Embryonic facial prominence (tissue), 1 donor: ENCODE measurements around the gene WWOX.
A peak's percentile ranks its signal among the peaks of the same experiment; 100 is the strongest.
"Not testable (repeated sequence)": the region's sequence is repeated elsewhere in the genome, so short reads cannot be mapped to it uniquely, and the experiment has no call there.

Source experiments
- DNase-seq: peaks from one replicate; pipeline ENCODE4 v3.0.0-alpha.2; 2016; ENCODE audit errors: extremely low spot score

Gene WWOX

DNA sequence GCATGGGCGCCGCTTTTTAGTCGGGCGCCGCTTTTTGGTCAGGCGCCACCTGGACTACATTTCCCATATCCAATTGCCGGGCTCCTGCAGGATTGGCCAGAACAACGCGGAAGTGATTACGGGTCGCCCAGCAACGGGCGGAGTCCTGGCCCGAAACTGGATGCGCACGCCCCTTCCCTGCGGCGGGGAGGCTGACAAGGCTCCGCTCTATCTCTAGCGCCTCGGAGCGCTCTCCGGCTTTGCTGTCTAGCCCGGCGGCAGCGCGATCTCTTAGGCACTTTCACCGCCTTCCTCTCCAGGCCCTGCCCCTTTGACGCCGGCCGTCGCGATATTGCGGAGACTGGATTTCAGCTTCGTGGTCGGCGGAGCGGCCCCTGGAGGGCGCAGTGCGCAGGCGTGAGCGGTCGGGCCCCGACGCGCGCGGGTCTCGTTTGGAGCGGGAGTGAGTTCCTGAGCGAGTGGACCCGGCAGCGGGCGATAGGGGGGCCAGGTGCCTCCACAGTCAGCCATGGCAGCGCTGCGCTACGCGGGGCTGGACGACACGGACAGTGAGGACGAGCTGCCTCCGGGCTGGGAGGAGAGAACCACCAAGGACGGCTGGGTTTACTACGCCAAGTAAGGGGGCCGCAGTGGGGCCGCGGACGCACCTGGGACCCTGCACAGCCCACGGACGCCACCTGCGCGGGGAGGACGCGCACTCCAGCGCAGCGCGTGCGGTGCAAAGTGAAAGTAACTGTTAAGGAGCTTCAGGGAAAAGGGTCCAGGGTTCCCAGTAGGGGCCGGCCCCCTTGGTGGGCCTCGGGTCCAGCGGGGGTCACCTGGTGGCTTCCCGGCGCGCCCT is at the start of gene WWOX:
TSS of gene WWOX (plus strand) at position 384 of the 841 bp plus-strand sequence.
- peak; percentile 96 for DNase-seq

DNA sequence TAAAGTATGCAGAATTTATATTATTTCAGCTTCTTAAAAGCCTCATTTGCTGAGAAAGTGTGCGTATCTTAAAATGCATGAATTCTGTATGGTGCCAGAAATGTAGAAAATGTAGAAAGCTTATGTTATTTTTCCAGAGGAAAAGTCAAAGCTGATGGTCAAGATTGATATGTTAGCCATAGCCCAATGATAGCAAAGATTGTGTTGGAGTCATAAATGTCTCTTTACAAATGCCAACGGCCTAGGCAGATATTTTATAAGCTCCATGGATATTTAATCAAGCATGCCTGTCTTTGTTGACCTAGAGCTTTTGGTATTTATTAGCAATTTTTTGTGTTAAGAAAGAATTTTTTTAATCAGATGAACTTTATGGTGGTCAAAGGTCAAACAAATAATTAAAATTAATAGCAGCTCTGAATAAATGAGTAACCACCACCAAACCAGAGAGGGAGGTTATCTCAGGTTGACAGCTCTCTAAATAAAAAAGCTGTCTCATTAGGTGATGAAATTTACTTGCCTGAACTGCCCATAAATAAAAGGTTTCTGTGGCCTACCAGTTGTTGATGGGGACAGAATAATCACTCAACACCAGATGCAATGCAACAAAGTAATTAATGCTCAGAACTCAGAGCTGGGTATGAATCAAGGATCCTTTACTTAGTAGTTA is 48.6 kb upstream of the WWOX start:
- DNase-seq = no peak

GRCh38 chr16:78057803-78058564 is 41.5 kb upstream of the WWOX start:
- no peak for DNase-seq

GRCh38 chr16:78059806-78060205 is 39.6 kb upstream of the WWOX start:
- DNase-seq = not testable (repeated sequence)

GRCh38 chr16:78060295-78060694 is 39.2 kb upstream of the WWOX start:
- no peak for DNase-seq

GRCh38 chr16:78060809-78061208 is 38.6 kb upstream of the WWOX start:
- no peak for DNase-seq

DNA sequence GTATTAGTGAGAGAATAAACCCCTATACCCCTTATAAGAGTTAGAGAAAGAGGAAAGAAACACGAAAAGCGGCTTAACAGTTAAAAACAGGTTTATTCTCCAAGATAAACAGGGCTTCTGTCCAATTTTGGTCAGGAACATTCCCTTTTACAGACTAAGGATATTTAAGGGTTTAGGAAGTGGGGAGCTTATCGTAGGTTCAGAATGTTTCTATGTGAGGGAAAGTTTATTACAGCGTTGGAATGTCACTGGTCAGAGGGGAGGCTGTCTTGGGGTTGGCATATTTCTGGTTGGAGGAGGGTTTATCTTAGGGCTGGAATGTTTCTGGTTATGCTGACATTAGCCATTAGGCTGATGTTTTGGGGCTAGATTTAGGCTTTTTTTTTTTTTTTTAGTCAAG is 34.1 kb upstream of the WWOX start:
- DNase-seq = no peak

DNA sequence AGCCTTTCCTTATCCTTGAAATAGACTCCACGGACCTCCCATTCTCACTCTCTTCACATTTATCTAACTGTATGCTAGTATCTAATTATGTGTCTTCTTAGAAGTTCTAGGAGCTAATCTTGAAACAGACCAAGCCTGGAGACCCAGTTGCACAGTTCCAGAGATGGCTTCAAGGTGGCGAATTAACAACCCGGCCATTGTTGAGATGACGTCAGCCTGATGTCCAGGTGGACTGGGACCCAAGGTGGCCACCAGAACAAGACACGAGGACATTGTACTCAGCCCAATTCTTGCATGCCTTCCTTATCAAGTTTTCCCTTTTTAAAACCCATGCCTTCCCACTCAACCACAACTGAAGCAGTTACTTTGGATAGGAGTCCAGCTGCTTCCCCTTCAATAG is 29.5 kb upstream of the WWOX start:
- no peak for DNase-seq

DNA sequence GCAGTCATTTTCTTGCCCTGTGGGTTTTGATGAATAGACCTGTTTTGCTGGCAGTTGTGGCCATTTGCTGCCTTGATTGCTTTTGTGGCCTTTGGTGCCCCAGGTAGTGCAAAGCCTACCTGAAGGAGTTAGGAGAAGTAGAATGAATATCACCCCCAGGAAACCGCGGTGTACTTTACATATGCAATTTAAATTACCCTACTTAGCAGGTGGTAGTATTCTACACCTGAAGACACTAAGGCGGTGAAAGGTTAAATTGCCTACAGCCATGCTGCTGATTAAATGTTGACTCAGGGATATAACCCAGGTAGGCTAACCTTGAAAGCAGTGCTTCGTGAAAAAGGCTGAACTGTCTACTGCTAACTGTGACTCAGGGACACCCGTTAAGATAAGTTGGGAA is 27.2 kb upstream of the WWOX start:
- no peak for DNase-seq

DNA sequence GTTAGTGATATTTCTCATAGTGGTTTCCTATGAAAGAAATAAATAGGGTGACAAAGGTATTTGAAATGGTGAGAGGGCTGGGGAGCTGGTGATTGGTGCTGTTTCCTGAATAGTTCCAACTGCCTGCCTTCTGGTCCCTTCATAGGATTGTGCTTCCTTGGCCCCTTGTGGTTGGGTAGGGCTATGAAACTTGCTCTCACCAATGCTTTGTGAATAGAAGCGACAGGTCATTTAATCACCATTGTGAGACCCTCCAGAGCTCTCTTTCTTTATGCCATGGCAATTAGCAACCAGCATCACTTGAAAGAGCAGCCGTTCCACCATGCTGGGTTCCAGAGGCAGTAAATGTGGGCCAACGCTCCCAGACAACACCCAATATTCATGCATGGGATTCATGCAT is 23.7 kb upstream of the WWOX start:
- no peak for DNase-seq

DNA sequence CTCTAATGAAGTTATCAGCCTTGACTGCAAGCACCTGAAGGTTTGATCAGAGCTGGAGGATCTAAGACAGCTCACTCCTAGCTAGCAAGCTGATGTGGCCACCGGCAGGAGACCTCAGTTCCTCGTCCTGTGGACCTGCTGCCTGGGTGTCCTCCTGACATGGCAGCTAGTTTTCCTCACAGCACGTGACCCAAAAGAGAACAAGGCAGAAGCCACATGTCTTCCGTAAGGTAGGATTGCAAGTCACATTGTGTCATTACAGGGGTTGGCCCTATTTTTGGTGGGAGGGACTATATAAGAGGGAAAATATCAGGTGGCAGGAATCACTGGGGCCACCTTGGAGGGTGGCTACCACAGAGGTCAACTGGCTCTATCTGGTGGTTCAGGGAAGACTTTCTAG is 18.1 kb upstream of the WWOX start:
- no peak for DNase-seq

DNA sequence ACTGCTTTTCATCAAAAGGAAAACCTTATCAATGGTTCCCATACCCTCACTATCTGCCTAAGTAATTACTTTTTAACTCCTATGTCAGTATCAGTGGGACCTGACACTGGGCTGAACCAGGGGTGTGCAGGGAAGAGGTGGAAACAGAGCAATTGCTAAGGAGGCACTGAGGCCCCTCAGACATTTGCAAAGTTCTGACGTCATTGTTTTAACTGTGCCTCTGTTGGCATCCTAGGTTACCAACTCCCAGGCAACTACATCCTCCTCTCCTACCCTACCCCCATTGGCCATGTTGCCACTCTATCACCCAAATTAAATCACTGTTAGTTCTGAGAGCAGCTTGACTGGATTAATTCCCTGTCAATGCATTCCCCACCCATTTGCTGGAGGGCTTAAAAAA is 8.0 kb upstream of the WWOX start:
- DNase-seq = no peak

- no peak for DNase-seq
Observed at GRCh38 chr16:78092758-78093157, 6.7 kb upstream of the WWOX start.

GRCh38 chr16:78094166-78094565 is 5.3 kb upstream of the WWOX start:
- no peak for DNase-seq

DNA sequence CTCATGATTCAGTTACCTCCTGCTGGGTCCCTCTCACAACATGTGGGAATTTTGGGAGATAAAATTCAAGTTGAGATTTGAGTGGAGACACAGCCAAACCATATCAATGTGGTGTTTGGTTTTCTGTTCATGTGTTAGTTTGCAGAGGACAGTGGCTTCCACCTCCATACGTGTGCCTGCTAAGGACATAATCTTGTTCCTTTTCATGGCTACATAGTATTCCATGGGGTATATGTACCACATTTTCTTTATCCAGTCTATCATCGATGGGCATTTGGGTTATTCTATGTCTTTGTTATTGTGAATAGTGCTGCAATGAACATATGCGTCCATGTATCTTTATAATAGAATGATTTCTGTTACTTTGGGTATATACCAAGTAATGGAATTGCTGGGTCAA is 4.5 kb upstream of the WWOX start:
- DNase-seq = no peak

DNA sequence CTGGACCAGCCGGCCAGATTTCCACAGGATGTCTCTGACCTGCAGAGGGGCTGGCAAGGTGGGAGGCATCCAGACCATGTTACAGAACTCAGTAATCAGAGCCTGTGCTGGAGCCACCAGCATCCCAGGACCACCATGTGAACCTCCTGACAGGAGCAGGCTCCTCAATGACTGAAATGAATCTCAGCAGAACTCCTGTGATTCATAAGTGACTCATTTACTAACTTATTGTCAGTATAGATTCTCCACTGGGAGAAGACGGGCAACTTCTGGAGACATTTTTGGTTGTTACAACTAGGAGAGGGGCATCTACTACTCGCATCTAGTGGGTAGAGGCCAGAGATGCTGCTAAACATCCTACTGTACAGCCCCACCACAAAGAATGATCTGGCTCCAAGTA is 3.1 kb upstream of the WWOX start:
- no peak for DNase-seq

- no peak for DNase-seq
Observed at GRCh38 chr16:78097548-78097947, 1.9 kb upstream of the WWOX start.

- no peak for DNase-seq
Observed at GRCh38 chr16:78098087-78098486, 1.4 kb upstream of the WWOX start.

- DNase-seq = no peak
Observed at GRCh38 chr16:78098595-78099270, 721 bp upstream of the WWOX start.

- no peak for DNase-seq
Observed at GRCh38 chr16:78100112-78100467, 636 bp downstream of the WWOX start.

DNA sequence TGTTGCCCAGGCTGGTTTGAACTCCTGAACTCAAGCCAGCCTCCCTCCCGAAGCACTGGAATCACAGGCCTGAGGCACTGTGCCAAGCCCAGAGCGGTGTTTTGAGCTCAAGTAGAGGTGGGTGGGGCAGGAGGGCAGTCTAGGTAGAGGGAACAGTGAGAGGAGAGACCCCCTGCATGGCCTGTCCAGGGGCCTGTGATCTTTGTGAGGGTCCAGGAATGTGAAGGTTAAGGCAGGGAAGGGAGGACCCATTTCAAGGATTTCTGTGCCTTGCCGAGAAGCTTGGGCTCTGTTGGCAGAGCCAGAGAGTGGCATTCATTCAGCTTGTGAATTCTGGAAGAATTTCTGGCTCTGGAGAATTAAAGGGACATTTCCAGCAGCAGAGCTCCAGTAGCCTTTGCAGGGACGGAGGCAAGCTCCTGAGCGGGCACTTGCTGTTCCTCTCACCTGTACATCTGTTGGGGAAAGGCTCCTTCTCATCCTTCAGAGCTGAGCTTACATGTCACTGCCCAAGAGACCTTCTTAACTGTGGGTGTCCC is 2.7 kb downstream of the WWOX start:
- no peak for DNase-seq

- no peak for DNase-seq
Observed at GRCh38 chr16:78102865-78103264, 3.4 kb downstream of the WWOX start.
